Body of pancreas (tissue), 4 donors: ENCODE results near the gene FAHD1. TPM values are rescaled to one million over a fixed set of nuclear protein-coding genes. Genes with fewer than 3 reads are reported as not detected.

ENCODE experiments used
- ATAC-seq: fragments of 150-250 bp; one replicate; pipeline ENCODE4 v1.9.1; 2016
- DNase-seq, 4 donors: peaks; one replicate each; pipeline ENCODE4 v3.0.0-alpha.2; 2019
- H3K27ac ChIP-seq, 4 donors: fragments of 200-600 bp; sonication (generic); 1 replicate in 3 of 4; 2 replicates in 1 of 4; pipeline versions ENCODE4 v1.5.1 to v1.6.1; 2016 to 2019; ENCODE audit warnings: mild to moderate bottlenecking in 1 of 4, mixed read lengths in 1 of 4, moderate library complexity in 1 of 4
- H3K27me3 ChIP-seq, 2 donors: fragments of 200-600 bp; sonication (generic); one replicate each; pipeline ENCODE4 v1.6.0; 2016; ENCODE audit warnings: mild to moderate bottlenecking in 1 of 2
- H3K36me3 ChIP-seq, 2 donors: fragments of 200-600 bp; sonication (generic); replicated peaks in 1 of 2; 2 replicates each; pipeline ENCODE4 v1.5.1; 2016; ENCODE audit warnings: low read depth in 2 of 2; ENCODE audit not compliant: insufficient read depth in 1 of 2
- H3K4me1 ChIP-seq: fragments of 200-600 bp; sonication (generic); one replicate; pipeline ENCODE4 v1.6.0; 2016
- H3K4me3 ChIP-seq, 2 donors: fragments of 200-600 bp; sonication (generic); 1 replicate in 1 of 2; 2 replicates in 1 of 2; pipeline ENCODE4 v1.5.1; 2016 to 2019
- H3K9me3 ChIP-seq, 3 donors: fragments of 200-600 bp; sonication (generic); 1 replicate in 2 of 3; 2 replicates in 1 of 3; pipeline ENCODE4 v1.5.1; 2016
- CTCF ChIP-seq, 7 experiments: fragments of 450-650 bp in 4 of 7; fragments of 200-600 bp in 3 of 7; sonication (generic) in 3 of 7; IDR thresholded peaks; one replicate each; pipeline ENCODE4 v1.5.1; 2016 to 2019; ENCODE audit warnings: antibody characterized with exemption in 7 of 7
- POLR2A ChIP-seq, 3 donors: fragments of 450-650 bp; IDR thresholded peaks; one replicate each; pipeline ENCODE4 v1.6.1; 2016; ENCODE audit warnings: antibody characterized with exemption in 3 of 3, mild to moderate bottlenecking in 2 of 3
- WGBS, 2 donors: methylation state at CpG; one replicate each; pipeline ENCODE4 v1.1.5; 2017; 5-methylcytosine and 5-hydroxymethylcytosine counted together
- intact Hi-C: fragments of 100-400 bp; cut with DNase I; formaldehyde crosslinking; loops from one replicate; pipeline ENCODE4 v1.15.1; 2023
- total RNA-seq, 2 donors: library from RNA; depleted of rRNA; stranded (reverse); fragments of >200 nt; gene quantifications; one replicate each; pipeline ENCODE4 v1.1.0, GENCODE V29; 2016

Gene FAHD1
- total RNA-seq, 2 donors from 2014 or later: 32.6 to 50.8 TPM

DNA sequence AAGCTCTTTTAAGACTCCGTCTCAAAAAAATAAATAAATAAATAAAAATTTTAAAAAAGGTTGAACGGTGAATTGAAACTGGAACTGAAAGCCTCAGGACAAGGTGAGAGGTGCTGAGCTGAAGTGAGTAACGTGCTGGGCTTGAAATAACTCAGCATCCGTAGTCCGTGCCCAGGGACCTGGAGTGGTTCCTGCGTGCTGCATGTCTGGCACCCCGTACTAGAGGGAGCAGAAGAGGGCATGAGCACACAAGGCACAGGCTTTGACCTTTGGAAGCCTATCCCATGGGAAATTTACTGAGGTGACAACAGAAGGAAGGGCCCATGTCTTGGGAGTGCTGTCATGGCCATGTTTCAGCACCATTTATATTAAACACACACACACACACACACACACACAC lies 49.5 kb downstream of the FAHD1 start:
- no peak overlapping the region for H3K27ac ChIP-seq
- ATAC-seq: no peak

DNA sequence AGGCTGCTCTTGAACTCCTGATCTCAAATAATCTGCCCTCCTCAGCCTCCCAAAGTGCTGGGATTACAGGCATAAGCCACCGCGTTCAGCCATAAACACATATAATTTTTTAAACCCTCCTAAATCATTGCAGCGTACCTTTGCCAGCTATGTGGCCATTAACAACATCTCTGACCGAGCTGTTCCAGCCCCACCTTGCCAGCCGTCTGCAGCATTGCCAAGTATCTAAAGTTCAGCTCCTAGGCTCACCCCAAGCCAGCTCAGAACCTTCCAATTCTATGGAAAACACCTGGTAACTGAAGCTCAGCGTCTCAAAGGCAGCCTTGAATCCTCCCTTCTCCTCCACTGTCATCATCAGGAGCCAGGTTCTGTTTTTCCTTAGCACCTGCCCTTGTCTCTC lies 50.1 kb downstream of the FAHD1 start:
- Histone ChIP-seq H3K36me3 (no peaks in the 10 kb centered on the region), H3K9me3 (no peaks in the 10 kb centered on the region), H3K27me3 (no peaks in the 10 kb centered on the region), H3K4me1 (peaks cover 6% of the 10 kb centered on the region), H3K27ac (no peak overlapping the region), H3K4me3 (no peak overlapping the region)
- intact Hi-C loops: no loop called here
- 52 to 58% methylated on average over 6 of the region's 6 CpGs for WGBS, 2 donors
- no peak for DNase-seq
- no peak for ATAC-seq
- no peak for TF ChIP-seq CTCF (IDR thresholded peaks at IDR 0.05)
- no peak for TF ChIP-seq POLR2A (IDR thresholded peaks at IDR 0.05)

More for the DNA sequence above, 49.5 kb downstream of the FAHD1 start:
- TF ChIP-seq POLR2A (IDR thresholded peaks at IDR 0.05) (no peak), CTCF (IDR thresholded peaks at IDR 0.05) (no peak)
- no peak for DNase-seq
- Histone ChIP-seq H3K4me3 (no peak overlapping the region), H3K9me3 (no peaks in the 10 kb centered on the region), H3K27me3 (no peaks in the 10 kb centered on the region), H3K36me3 (no peaks in the 10 kb centered on the region), H3K4me1 (peaks cover 9% of the 10 kb centered on the region)
- 75 to 82% methylated on average over 7 of the region's 7 CpGs for WGBS, 2 donors
- intact Hi-C loops: no loop called here

DNA sequence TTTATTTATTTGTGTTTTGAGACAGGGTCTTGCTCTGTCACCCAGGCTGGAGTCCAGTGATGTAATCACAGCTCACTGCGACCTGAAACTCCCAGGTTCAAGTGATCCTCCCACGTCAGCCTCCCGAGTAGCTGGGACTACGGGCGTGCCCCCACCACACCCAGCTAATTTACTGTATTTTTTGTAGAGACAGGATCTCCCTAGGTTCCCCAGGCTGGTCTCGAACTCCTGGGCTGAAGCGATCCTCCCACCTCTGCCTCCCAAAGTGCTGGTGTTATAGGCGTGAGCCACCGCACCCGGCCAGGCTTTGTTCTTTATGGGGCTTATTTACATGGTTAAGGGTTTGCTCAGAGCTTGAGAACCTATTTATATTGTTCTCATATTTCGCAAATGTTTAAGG lies 50.8 kb downstream of the FAHD1 start:
- Histone ChIP-seq H3K9me3 (no peaks in the 10 kb centered on the region), H3K4me3 (no peak overlapping the region), H3K36me3 (no peaks in the 10 kb centered on the region), H3K4me1 (no peaks in the 10 kb centered on the region), H3K27me3 (no peaks in the 10 kb centered on the region), H3K27ac (no peak overlapping the region)
- no peak for ATAC-seq
- no peak for TF ChIP-seq POLR2A (IDR thresholded peaks at IDR 0.05)
- TF ChIP-seq CTCF (IDR thresholded peaks at IDR 0.05): no peak
- 63 to 70% methylated on average over 11 of the region's 11 CpGs for WGBS, 2 donors
- DNase-seq: no peak
- intact Hi-C loops: no loop called here

DNA sequence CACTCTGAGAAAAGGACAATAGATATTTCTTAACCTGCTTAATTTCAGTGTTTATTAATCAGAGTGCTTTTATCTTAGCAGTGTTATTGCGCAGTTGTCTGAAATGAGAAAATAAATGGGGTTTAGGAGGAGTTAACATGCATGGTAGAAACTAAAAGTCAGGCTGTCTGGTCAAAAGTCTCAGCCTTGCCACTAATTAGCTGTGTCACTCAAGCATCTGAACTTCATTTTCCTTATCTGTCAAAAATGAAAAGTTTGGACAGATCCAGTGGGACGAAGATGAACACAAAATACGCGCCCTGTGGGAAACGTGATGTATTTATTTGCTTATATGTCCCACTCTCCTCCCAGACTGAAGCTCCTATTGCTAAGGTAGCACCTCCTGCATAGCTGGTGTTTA lies 51.2 kb downstream of the FAHD1 start:
- H3K36me3 ChIP-seq: no peaks in the 10 kb centered on the region
- no peak overlapping the region for H3K4me3 ChIP-seq
- H3K27me3 ChIP-seq: no peaks in the 10 kb centered on the region
- no peak for TF ChIP-seq POLR2A (IDR thresholded peaks at IDR 0.05)
- no peak for TF ChIP-seq CTCF (IDR thresholded peaks at IDR 0.05)
- WGBS, 2 donors: 41 to 56% methylated on average over 5 of the region's 5 CpGs
- H3K27ac ChIP-seq: no peak overlapping the region
- intact Hi-C loops: no loop called here
- no peaks in the 10 kb centered on the region for H3K9me3 ChIP-seq
- no peak for DNase-seq
- no peak for ATAC-seq
- H3K4me1 ChIP-seq: no peaks in the 10 kb centered on the region

Other genes with a start within 250 kb of the FAHD1 start
- gene IFT140, start 215.1 kb upstream of the FAHD1 start, total RNA-seq: 10 to 100 TPM; 16.9 to 35.6 TPM
- gene CRAMP1, start 214.8 kb upstream of the FAHD1 start, total RNA-seq: 10 to 100 TPM in 1 of 2 donors, 1 to 10 TPM in 1; 8.6 to 17.8 TPM
- gene JPT2, start 148.9 kb upstream of the FAHD1 start, total RNA-seq: 10 to 100 TPM; 15.5 to 24.4 TPM
- gene MAPK8IP3, start 121.0 kb upstream of the FAHD1 start, total RNA-seq: 100 to 1,000 TPM in 1 of 2 donors, 10 to 100 TPM in 1; 79.9 to 103 TPM
- 100 to 1,000 TPM in 1 of 2 donors, 10 to 100 TPM in 1; 62.8 to 113 TPM for gene NME3, start 55.7 kb upstream of the FAHD1 start, total RNA-seq
- gene EME2, start 54.4 kb upstream of the FAHD1 start, total RNA-seq: 10 to 100 TPM; 13.5 to 33.3 TPM
- 10 to 100 TPM; 51.4 to 99.6 TPM for gene MRPS34, start 54.1 kb upstream of the FAHD1 start, total RNA-seq
- gene SPSB3, start 44.6 kb upstream of the FAHD1 start, total RNA-seq: 10 to 100 TPM; 95.9 to 97.8 TPM
- 10 to 100 TPM; 61.0 to 72.6 TPM for gene NUBP2, start 44.2 kb upstream of the FAHD1 start, total RNA-seq
- gene IGFALS, start 33.5 kb upstream of the FAHD1 start, total RNA-seq: 1 to 10 TPM; 5.2 to 9.2 TPM
- 10 to 100 TPM; 45.7 to 46.5 TPM for gene HAGH, start 381 bp upstream of the FAHD1 start, total RNA-seq
- gene MEIOB, start 45.0 kb downstream of the FAHD1 start, total RNA-seq: under 1 TPM in 1 of 2 donors, not detected in 1; 0.26 TPM
- gene HS3ST6, start 91.2 kb downstream of the FAHD1 start, total RNA-seq: not detected
- gene MSRB1, start 116.0 kb downstream of the FAHD1 start, total RNA-seq: 10 to 100 TPM; 36.8 to 38.6 TPM
- gene RPL3L, start 127.5 kb downstream of the FAHD1 start, total RNA-seq: 10 to 100 TPM in 1 of 2 donors, not detected in 1; 16.5 TPM
- gene NDUFB10, start 132.3 kb downstream of the FAHD1 start, total RNA-seq: 10 to 100 TPM; 39.2 to 86.1 TPM
- 1,000 to 10,000 TPM; 2,300 to 2,472 TPM for gene RPS2, start 137.6 kb downstream of the FAHD1 start, total RNA-seq
- not detected for gene RNF151, start 139.7 kb downstream of the FAHD1 start, total RNA-seq
- gene TBL3, start 144.8 kb downstream of the FAHD1 start, total RNA-seq: 10 to 100 TPM; 38.9 to 40.7 TPM
- gene NOXO1, start 154.3 kb downstream of the FAHD1 start, total RNA-seq: not detected
- gene GFER, start 157.0 kb downstream of the FAHD1 start, total RNA-seq: 10 to 100 TPM; 13.2 to 35.9 TPM
- 1 to 10 TPM in 1 of 2 donors, under 1 TPM in 1; 0.33 to 1.6 TPM for gene SYNGR3, start 162.8 kb downstream of the FAHD1 start, total RNA-seq
- 10 to 100 TPM; 41.0 to 55.4 TPM for gene ZNF598, start 182.6 kb downstream of the FAHD1 start, total RNA-seq
- not detected for gene NPW, start 192.6 kb downstream of the FAHD1 start, total RNA-seq
- gene NHERF2, start 199.7 kb downstream of the FAHD1 start, total RNA-seq: 10 to 100 TPM; 32.7 to 87.3 TPM
- 10 to 100 TPM; 15.2 to 19.7 TPM for gene NTHL1, start 220.6 kb downstream of the FAHD1 start, total RNA-seq
- 100 to 1,000 TPM in 1 of 2 donors, 10 to 100 TPM in 1; 73.9 to 152 TPM for gene TSC2, start 220.8 kb downstream of the FAHD1 start, total RNA-seq